Dermis blood vessel endothelial cell (primary cell): ENCODE results near the gene GRID1. TPM values are rescaled to one million over a fixed set of nuclear protein-coding genes. Genes with fewer than 3 reads are reported as not detected.

Experiments used
- DNase-seq: peaks from one replicate; pipeline ENCODE4 v3.0.0; 2010
- total RNA-seq: library from RNA; depleted of rRNA; stranded (reverse); fragments of >200 nt; gene quantifications from 2 replicates; pipeline ENCODE4 v1.2.3, GENCODE V29; 2014

The GRID1 gene
- total RNA-seq, 1 donor from 2014 or later, result not detected

DNA sequence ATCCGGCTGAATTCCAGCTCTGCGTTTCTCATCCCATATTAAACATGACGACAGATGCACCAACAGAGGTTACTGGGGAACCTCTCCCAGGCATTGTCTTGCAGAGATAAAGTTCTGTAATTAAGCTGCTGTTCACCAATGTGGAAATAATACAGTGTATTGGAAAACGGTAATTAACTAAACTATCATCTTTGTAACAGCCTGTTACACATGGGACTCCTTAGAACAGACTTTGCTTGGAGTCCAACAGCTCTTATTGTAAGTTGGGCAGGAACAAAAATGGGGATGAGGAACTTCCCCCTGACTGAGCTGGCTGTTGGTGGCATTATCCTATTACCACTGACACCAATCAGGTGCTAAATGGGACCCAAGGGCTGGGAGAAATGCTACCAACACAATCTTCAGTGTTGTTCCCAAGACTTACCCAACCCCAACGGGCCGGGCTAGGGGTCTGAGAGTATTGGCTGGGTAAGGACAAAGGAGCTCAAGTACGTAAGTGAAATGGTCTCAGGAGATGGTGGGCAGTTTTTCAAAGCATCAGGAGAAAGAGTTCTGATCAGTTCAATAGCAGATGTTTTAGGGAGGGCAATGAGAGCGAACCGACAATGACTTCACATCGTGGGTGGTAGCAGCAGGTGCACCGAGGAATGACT is 759.4 kb downstream of the GRID1 start:
- no peak for DNase-seq

DNA sequence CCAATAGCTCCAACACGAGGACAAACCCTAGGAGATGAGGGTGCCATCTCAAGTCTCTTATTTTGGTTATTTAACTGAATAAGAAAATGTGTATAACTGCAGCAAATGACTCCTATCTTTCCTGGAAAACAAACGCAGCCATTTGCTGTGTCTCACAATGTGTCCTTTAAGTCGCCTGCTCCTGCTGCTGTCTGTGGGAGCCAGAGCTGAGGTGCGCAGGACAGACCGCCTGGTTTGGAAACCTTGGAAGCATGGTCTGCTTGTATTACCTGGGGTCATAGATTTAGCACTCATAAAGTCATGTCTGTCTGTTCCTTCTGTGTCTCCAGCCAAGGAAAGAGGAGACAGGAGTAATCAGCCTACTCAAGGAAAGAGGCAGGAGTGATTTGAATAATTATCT is 760.2 kb downstream of the GRID1 start:
- DNase-seq, result no peak

DNA sequence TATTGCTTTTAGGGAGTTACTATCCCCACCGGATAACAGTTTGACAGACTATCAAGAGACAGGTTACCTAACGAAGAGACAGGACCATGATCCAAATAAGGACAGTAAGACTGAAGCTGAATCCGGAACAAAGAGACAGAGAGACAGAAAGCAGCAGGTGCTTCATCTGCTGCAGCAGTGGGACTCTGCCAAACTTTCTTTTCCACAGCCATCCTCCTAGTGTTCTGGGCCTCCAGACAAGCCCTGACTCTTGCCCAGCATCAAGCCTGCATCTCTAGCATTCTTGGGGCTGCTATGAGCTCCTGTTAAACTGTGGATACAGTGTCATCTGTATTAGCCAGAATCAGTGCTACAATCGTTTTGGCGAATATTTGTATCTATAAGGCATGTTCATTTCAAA is 761.7 kb downstream of the GRID1 start:
- no peak for DNase-seq

DNA sequence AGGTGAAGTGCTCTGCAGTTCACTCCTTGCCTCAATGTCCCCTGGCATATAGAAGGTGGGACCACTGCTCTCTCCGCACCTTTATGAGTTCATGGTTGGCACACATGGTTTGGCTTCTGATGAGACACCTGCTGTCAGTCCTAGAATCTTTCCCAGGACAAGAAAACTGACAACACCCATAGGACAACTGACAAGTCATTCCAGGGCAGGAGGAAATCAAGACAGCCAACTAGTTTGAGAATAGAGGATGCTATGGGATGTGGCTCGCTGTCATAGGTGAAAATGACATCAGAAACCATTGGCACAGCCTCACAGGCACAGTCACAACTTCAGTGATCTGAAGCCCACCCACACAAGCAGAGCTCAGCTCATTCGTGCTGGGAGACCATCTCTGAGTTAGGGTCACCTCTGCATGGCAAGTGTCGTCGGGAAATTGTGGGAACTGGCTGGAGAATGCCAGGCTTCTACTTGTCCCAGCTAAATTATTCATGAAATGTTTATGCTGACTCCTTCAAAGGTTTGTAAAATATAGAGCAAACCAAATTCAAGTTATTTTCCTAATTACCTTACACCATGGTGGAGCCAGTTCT is 762.4 kb downstream of the GRID1 start:
- DNase-seq, result no peak

DNA sequence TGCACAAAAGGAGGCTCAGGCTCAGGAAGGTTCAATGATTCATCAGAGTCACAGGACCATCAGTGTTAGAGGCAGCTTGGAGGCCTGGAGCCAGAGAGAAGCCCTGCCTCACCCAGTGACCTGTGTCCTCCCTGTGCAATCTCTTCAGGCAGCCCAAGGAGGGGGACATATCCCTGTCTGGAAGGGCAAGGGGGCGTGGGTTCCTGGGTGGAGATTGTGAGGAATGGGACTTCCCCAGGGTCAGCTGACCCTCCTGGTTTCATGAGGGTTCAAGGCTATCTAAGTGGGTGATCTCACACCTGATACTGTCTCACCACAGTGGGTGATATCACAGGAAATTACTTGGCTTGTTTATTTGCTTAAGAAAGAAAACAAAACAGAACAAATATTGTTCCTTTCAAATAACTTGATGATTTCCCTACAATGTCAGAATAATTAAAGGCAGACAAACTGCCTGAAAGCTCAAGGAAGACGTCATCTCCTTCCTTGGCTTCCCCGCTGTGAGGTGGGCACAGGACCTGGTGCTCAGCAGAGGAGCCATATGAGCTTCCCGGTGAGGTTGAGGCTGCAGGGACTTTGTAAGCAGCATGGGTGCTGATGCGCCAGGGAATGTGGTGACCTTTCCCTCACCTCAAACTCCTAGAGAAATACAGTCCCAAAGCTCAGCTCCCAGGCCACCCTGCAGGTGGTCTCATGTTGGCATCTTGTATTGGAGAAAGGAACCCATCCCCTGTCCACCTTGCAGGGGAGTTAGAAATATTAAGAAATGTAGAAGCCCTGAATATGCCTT is 763.2 kb downstream of the GRID1 start:
- no peak for DNase-seq

DNA sequence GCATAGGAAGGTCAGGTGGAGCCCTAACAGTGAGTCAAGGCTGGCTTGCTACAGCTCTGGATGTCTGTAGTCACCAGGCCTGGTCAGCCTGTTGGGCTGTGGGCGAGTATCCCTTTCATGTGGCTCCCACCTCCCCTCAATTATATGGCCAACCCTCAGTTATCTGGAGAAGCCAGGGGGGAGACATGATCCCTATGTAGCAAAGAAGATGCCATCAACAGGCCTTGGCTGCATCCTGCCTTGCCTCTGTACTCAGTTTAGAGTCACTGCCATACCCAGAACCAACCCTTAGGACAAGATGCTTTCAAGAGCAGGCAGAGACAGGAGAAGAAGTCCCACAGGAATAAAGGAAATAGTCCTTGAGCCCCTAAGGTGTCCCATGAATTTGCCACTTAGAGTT is 763.9 kb downstream of the GRID1 start:
- no peak for DNase-seq

DNA sequence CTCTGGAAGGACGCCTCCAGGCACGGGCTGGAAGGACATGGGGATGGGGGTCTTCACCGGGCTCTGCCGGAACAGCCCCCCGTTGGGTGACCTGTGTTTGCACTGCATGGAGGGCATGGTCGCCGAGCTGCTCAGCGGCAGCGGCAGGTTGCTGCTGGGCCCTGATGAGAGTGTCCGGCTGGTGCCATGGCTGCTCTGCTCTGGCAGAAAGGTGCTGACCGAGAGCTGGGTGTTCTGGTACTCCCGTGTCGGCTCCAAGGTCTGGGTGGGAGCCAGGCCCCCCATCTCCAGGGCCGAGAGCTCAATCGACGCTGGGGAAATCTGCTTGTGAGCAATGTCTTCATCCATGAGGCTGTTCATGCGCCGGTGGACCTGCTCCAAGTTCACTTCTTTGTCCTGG is 764.3 kb downstream of the GRID1 start:
- no peak for DNase-seq

DNA sequence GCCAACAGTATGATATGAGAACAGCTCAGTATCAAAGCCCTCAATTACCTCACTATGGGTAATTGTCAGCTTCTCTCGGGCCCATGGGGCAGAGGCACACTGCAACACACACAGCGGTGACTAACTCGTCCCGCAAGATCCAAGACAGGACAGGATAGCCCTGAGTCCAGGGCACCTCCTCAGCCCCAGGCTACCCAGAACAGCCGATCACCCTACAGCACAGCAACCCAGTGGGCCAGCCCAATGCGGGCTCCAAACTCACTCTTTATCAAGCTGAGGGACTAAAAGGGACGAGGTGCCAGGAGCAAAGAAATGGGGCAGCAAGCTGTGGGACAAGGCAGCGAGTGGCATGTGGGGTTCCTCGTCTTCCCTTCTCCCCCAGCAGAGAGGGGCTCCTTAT is 765.1 kb downstream of the GRID1 start:
- DNase-seq, result no peak

DNA sequence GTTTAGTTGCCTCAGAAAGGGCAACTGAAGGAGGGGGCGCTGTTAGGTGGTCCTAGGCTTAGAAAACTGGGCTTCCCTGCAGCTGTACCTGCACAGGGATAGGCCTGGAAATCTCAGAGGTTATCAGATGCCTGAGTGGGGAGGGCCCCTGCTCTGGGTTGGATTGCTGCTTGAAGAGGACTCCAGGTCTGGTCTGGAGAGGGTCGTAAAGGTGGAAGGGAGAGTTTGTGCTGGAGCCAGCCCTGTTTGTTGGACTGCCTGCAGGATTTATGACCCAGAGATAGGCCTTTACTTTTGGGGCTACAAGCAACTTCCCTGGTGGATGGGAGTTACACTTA is 765.9 kb downstream of the GRID1 start:
- no peak for DNase-seq

DNA sequence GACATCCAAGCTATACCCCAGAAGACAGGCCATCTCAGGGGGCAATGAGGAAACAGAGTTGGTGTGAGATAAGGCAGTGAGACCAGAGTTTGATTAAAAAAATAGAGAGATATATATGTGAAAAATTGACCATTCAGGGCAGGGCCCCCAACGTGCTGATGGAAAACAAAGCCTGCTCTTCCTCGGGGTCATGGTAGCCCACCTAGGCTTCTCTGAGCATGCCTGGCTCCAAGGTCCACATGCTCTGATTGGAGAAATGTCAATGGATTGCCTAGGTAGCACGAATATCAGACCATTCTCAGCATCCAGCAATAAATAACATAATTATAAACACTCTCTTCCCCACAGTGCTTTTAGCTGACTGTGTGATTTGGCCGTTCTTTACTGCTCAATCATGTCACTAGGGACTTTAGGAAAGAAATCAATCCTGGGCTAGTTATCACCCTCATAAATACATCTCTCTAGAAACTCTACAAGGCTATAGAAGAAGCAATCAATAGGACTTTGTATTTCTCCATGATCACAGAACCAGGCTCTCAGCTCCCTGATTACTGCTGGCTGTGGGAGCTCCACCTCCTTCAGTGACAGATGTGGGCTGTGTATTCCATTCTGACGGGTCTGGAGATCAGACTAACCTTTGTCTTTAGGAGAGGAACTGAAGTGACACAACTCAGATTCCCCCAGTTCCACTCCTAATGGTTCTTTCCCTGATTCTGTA is 766.4 kb downstream of the GRID1 start:
- DNase-seq, result no peak

DNA sequence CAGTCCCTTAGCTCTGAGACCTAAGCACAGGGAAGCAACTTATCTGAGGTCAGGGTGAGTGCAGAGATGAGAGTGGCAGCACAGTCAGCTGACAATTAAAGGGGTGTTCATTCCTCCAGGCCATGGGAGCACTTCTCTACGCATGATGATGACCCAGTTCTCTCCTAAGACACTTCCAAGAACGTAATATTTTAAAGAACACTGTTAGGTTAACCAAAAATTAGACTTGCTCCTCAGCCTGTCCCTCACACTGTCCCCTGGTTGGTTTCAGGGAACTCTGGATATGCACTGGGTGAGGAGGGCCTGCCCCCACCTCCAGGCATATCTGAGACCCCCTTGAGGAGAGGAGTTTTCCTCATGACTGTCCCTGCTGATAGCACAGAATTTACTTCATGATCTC is 767.5 kb downstream of the GRID1 start:
- DNase-seq, result no peak

DNA sequence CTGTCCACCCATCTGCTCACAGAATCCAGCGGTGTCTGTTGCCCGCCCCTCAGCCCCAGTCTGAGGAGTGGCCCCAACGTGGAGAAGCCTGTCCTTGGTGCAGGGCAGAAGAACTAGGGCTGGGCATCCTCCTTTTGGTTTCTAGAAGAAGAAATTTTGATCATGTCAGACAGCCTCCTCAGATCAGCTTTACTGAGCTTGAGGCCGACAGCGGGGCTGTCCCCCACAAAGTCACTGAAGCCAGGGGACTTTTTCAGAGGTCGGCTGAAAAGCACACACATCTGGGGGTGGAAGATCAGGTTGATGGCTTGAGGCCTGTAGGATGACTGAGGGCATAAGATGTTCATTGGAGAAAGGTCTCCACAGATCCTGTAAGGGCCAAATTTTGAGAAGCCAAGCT is 767.9 kb downstream of the GRID1 start:
- no peak for DNase-seq

DNA sequence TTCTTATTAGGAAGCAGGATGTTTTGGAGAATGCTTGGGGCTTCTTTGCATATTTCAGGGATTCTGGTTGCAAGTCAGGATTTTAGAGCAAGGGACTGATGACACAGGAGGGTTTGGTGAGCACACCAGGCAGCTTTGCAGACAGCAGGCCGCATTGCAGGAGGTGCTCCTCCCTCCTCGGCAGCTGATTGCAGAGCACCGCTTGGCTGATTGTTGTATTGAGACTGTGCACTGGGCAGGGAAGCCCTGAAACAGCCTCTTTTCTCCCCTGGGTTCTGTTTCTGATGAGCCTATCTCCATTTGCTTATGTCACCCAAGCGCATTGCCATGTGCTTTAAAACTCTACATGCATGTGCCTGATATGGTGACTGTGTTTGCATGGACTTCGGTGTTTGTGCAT is 769.6 kb downstream of the GRID1 start:
- DNase-seq, result no peak

DNA sequence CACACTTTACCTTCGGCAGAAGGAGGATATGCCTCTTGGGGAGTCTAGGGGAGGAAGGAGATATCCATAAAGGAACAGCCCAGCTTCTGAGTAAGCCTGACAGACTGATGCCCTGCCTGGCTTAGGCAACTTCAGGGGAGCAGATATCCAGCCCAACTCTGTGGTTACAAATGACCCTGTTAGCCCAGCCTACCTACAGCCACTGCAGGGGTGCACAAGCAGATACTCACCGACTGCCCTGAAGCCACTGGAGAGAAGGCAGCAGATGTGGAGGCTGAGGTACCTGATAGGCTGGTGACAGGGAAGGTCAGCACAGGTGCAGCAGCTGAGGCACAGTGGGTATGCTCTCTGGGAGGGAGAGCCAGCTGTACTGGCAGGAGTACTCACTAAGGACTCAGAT is 770.2 kb downstream of the GRID1 start:
- DNase-seq, result no peak

DNA sequence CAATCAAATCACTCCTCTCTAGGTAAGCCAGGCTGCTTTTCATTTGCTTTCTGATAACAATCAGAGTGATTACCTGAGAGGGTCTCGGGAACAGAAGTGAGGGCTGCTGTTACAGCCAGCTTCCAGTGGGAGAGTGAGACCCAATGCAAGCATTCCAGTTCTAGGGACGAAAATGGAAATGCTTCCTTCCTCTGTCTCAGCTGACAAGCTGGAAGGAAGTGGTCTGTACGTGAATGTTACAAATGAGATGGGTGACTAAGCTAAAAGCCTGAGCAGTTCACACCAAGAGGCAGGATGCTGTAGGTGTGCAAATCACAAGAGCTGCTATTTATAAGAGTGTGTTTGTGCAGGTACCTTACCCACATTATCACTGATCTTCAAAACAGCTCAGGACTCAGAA is 772.4 kb downstream of the GRID1 start:
- no peak for DNase-seq

DNA sequence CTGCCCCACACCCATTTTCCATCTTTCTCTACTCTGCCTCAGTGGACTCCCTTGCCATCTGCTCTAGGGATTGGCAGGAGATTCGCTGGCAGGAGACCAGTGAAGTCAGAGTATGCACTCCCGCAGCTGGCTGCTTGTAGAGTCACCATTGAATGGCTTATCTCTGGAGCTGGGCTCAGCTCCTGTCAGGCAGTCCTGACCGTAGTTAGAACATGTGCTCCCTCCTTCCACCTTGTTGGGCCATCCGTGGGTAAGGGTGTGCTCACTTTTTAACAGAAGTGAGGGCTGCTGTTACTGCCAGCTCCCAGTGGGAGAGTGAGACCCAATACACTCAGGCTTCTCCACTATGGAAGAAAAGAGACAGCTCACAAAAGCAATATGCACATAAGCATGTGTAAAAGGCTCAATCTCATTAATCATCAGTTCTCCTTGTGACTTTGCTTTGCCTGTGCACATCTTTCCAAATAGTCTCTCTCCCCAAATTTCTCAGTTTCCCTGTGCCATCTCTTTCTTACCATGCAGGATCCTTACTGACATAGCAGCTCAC is 773.3 kb downstream of the GRID1 start:
- DNase-seq, result no peak

DNA sequence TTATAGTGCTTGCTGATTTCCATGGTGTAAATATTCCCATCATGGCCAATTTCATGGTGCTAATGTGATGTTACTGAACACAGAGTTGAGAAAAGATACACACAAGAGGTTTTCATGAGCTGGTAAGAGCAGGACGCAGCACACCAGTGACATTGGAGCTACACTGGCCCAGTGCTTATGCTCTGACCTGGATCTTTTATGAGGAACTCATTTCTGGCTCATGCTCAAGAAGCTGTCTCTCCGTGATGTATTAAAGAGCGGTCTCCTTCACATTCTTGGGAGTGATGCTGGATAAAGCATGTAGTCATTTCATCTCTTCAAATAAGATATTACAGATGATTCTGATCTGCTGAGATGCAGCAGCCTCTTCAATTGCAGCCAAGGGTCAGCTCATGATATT is 785.2 kb downstream of the GRID1 start:
- no peak for DNase-seq

DNA sequence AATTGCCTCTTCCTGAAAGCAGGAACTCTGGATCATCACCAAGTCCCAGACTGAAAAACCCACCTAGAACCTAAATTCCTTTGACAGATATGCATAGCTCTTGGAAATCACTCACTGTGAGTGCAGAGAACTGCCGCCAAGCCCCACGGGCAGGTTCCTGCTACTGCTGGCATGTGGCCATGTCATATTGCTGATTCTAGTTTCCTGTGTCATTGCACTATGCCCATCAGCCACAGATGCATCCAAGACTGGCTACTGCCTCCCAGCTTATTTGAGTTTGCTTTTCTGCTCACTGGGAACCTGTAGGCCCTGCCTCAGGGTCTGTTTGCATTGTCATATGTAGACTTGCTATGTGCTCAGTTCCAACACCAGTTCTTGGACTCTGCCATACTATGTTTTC is 786.0 kb downstream of the GRID1 start:
- DNase-seq, result no peak

DNA sequence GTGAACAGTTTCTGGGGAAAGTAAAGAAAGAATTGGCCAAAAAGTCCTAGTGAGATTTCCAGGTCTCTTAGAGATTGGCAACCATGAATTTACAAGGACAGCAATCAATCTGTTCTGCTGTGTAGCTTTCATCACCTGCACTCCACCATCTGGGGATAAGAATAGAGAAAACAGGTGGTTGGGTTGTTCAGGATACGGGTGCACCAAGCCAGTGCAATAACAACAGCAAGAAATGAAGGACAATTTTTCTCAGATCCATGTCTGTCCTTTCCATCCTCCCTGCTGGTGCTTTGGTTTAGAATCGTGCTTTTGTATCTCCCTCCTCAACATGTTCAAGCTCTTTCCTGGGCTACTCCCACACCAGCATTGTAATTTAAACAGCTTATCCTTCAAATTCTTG is 787.7 kb downstream of the GRID1 start:
- DNase-seq, result no peak

DNA sequence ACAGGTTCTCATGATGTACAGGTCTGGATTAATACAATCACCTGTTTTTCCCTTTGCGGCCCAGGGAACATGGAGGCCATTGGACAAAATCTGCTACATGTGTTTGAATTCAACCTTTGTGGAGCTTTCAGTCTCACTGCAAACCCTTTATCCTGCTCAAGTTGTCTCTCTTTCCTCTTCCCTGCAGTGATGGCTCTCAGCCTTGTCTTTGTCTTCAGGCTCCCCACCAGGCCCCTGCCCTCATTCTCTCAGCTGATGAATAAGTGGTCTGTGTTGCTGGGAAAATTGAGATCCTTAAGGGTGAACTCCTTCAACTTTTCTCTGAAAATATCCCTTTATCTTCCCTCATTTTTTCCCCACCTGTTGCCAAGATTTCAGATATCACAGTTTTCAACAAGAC is 791.2 kb downstream of the GRID1 start:
- DNase-seq, result no peak

DNA sequence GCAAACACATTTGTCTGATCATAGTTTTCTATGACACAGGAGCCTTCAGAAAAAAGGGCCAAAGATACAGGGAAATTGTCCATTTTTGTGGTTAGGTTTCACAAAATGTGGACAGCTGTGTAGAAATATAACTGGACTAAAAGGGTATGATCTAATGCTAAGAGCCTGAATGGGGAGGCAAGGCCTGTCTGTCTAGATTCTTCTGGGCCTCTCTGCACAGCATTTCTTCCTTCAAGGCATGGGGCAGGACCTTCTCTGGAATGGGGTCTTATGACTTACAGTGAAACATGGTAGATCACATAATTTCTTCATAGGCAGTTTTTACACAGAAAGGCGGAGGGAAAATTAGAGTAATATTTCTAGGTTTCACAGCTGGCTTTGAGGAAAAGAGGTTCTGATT is 795.7 kb downstream of the GRID1 start:
- DNase-seq, result no peak

DNA sequence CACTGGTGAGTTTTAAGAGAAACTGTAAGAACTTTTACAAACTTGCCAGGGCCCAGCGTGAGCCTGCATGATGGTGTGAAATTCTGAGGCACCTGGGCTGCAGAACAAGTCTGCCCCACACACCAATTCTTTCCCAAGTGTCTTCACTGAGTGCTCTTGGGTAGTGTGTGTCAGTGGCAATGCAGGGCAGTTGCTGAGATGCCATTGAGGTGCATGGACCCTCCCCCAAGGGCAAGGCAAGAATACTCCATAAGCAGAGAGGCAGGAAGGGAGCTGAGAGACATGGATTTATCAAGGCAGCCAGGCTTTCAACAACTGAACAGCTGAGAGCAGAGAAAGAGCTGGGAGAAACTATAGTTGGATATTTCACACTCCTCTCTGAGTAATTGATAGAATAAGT is 801.2 kb downstream of the GRID1 start:
- no peak for DNase-seq

DNA sequence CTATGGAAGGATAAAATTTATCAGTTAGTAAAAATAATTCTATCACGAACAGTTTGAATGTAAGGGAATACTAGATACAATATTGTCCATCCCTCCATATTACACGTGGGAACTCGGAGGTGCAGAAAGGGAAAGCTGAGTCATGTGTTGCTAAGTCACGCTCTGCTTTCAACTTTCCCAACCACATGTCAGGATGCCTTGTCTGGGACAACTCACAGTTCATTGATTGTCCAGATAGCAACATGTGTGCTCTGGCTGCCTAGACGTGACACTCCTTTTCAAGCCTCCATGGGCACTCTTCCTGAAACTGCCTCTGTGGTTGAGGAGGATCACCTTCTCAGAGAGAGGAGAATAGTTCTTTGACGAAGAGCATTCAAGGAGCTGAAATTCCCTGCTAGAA is 808.1 kb downstream of the GRID1 start:
- no peak for DNase-seq

DNA sequence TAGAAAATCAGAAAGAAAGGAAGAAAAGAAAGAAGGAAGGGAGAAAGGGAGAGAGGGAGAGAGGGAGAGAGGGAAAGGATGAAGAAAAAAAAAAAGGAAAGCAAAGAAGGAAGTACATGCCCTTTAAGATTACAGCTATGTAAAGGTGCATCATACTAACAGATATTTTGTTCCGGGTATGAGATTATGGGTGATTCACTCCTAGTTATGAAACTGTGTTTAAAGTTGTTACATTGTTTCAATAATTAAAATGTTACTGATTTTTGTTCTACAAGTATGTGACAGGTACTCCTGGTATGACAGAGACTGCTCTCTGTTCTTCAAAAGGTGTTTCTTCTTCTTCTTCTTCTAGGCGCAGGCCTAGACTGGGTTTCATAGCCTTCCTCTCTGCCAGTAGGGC is 808.9 kb downstream of the GRID1 start:
- DNase-seq, result no peak
